ENCODE measurements around the gene CD320.
A peak's percentile ranks its signal among the peaks of the same experiment; 100 is the strongest.
"Not testable (repeated sequence)": the region's sequence is repeated elsewhere in the genome, so short reads cannot be mapped to it uniquely, and the experiment has no call there.

The CD320 gene

DNA sequence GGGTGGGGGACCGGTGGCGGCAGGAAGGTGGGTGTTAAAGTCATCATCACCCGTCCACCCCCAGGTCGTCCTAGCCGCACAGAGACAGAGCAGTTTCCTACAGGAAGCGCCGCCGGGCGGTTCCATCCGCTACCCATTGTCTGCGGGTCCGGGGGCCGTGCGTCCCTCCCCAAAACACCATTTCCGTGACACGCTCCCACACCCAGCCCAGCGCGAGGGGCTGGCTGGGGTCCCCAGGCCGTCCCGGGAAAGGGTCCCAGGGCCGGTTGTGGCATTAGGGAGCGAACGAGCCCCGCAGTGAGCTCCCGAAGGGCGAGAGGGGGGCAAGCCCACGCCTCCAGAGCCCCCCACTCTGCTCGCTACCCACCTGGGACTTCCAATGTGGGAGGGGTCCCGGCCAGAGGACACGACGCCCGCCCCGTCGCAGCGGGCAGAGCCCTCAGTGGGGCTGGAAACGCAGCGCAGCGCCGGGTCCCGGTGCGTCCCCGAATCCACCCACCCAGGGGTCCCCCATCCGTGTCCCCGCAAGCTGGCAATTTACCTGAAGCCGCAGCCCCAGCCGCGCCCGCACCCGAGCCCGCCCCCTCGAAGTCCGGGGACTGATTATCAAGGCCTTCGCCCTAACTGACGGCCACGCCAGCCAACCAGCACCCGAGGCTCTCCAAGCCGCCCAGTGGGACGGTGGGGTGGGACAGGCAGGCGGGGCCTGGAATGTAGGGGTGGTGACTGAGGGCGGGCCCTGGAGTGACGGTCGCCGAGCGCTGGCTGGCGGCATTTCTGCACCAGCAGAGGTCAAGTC lies 34.7 kb upstream of the CD320 start, which contains the start of gene KANK3:
TSS of gene KANK3 (minus strand) at position 579 of the 799 bp plus-strand sequence. CDS start 5,434 bp downstream, outside the sequence.
- TF ChIP-seq, protein P1, sequence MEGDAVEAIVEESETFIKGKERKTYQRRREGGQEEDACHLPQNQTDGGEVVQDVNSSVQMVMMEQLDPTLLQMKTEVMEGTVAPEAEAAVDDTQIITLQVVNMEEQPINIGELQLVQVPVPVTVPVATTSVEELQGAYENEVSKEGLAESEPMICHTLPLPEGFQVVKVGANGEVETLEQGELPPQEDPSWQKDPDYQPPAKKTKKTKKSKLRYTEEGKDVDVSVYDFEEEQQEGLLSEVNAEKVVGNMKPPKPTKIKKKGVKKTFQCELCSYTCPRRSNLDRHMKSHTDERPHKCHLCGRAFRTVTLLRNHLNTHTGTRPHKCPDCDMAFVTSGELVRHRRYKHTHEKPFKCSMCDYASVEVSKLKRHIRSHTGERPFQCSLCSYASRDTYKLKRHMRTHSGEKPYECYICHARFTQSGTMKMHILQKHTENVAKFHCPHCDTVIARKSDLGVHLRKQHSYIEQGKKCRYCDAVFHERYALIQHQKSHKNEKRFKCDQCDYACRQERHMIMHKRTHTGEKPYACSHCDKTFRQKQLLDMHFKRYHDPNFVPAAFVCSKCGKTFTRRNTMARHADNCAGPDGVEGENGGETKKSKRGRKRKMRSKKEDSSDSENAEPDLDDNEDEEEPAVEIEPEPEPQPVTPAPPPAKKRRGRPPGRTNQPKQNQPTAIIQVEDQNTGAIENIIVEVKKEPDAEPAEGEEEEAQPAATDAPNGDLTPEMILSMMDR (IDR thresholded peaks at IDR 0.05; ENCODE audit: extremely low read depth, missing control alignments): no peak
- DNase-seq (ENCODE audit: low spot score): peak; percentile 99

DNA sequence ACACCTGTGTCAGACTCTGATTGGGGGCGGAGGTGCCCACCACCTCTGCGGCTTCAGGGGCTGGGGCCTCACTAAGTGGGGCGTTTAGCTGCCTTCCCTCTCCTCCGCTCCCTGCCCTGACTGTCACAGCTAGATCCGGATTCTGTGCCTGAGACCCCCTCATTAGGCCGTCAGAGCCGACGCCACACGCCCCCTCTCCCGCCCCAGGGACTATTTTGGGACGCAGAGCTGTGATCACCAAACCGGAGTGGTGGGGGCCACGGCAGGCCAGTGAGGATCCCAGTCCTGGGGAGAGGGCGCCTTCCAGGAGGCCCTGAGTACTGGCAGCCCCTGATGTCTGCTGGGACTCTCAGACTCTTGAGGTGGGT lies 34.1 kb upstream of the CD320 start:
- TF ChIP-seq, protein P1 (IDR thresholded peaks at IDR 0.05; ENCODE audit: extremely low read depth, missing control alignments): no peak
- no peak for DNase-seq (ENCODE audit: low spot score)

DNA sequence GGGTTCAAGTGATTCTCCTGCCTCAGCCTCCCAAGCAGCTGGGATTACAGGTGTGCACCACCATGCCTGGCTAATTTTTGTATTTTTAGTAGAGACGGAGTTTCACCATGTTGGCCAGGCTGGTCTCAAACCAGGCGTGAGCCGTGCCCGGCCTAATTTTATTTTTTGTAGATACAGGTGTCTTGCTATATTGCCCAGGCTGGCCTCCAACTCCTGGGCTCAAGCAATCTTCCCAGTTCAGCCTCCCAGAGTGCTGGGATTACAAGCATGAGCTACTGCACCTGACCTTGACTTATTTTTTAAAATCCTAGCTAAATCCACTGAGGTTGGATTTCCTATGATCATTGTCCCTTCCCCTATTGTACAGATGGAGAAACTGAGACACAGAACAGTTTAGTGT lies 33.3 kb upstream of the CD320 start:
- DNase-seq (ENCODE audit: low spot score): not testable (repeated sequence)

DNA sequence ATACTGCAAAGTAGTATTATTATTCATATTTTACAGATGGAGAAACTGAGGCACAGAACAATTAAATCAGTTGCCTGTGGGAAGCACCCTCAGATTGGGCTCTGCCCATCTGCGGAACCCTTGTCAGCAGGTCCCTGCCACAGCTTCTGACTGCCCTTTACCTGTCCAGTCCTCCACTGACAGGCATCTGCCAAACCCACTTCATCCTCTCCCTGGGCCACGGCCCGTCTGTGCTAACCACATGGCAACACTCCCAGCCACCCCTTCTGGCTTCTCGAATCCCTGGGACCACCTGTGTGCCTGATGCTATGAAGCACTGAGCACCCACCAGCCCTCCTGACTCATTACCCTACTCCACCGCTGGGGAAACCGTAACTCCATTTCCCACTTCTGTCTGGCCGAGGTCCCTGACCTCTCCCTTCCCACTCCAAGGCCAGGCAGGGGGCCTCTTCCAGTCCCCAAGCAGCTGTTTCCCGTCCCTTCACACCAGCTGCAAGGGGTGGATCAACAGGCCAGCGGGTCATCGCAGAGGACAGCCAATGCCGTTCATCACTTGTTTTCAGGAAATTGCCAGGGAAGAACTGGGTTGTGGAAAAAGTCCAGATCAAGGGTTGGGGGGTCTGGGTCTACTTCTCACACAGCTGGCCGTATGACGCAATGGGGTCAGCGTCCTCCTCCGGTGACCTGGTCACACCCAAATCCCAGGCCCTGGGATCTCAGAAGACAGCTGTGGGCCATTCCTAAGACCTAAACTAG lies 32.4 kb upstream of the CD320 start:
- TF ChIP-seq, protein P1 (IDR thresholded peaks at IDR 0.05; ENCODE audit: extremely low read depth, missing control alignments): no peak
- peak; percentile 26 for DNase-seq (ENCODE audit: low spot score)

DNA sequence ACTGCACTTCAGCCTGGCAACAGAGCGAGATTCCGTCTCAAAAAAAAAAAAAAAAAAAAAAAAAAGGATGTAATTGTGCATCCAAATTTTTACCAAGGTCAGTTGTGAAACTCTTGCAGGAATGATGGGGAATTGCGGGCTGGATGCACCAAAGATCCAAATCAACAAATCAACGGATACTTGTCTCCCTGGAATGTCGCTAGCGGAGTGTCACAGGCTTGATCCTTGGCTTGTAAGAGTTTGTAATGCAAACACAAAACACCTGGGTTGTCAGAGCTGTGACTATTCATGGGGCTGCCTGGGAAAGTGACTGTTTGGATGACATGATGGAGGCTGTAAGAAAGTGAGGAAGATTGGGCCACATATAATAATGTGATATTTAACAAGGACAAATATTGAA lies 30.7 kb upstream of the CD320 start:
- no peak for DNase-seq (ENCODE audit: low spot score)

DNA sequence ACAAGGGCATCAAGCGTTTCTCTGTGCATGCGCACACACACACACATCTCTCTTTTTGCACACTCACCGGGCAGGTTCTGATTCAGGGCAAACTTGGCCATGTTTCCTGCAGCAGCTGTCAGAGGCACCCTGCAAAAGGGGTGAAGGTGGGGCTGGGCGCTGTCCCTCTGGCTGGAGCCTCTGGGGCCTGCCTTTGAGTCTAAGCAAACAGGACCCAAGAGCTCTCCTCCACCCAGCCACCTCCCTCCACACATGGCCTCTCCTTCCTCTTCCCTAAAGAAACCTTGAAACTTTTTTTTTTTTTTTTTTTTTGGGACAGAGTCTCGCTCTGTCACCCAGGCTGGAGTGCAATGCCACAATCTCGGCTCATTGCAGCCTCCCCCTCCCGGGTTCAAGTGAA lies 29.6 kb upstream of the CD320 start:
- DNase-seq (ENCODE audit: low spot score): no peak
- TF ChIP-seq, protein P1 (IDR thresholded peaks at IDR 0.05; ENCODE audit: extremely low read depth, missing control alignments): no peak

More for the DNA sequence above, 30.7 kb upstream of the CD320 start:
- TF ChIP-seq, protein P1 (IDR thresholded peaks at IDR 0.05; ENCODE audit: extremely low read depth, missing control alignments): no peak

DNA sequence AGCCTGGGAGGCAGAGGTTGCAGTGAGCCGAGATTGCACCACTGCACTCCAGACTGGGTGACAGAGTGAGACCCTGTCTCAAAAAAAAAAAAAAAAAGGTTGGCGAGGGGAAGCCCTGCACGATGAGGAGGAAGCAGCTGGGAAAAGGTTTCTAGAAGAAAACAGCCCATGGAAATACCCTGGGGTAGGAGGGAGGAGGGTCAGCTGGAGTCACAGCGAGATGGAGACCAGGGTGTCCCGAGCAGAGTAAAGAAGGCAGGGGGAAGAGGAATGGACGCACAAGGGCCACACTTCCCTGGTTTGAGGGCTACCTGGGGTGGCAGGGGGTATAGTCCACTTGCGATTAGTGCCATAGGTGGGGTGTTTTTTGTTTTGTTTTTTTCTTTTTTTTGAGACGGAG lies 28.5 kb upstream of the CD320 start:
- DNase-seq (ENCODE audit: low spot score): peak; percentile 31
- TF ChIP-seq, protein P1 (IDR thresholded peaks at IDR 0.05; ENCODE audit: extremely low read depth, missing control alignments): no peak
